Liver (tissue), 9 donors: Measurements from ENCODE around the gene CHRDL2. TPM values are rescaled to one million over a fixed set of nuclear protein-coding genes. Genes with fewer than 3 reads are reported as not detected.

ENCODE experiments used
- DNase-seq: peaks from one replicate; pipeline ENCODE4 v3.0.0-alpha.2; 2017; ENCODE audit warnings: low spot score
- H3K27ac ChIP-seq, 2 donors: one replicate each; pipeline ENCODE4 v1.7.0; 2013; ENCODE audit warnings: inconsistent platforms in 2 of 2, low read length in 2 of 2, control low read depth in 1 of 2, low read depth in 1 of 2, mild to moderate bottlenecking in 1 of 2
- H3K27me3 ChIP-seq, 4 donors: one replicate each; pipeline versions ENCODE4 v1.6.1 to v1.7.0; 2013; ENCODE audit warnings: low read length in 3 of 4, inconsistent platforms in 1 of 4, mild to moderate bottlenecking in 1 of 4, moderate library complexity in 1 of 4; ENCODE audit not compliant: control insufficient read depth in 4 of 4, insufficient read depth in 4 of 4
- H3K36me3 ChIP-seq, 4 donors: one replicate each; pipeline versions ENCODE4 v1.6.1 to v1.7.0; 2013; ENCODE audit warnings: low read length in 3 of 4, mild to moderate bottlenecking in 3 of 4, low read depth in 1 of 4, moderate library complexity in 1 of 4; ENCODE audit not compliant: control insufficient read depth in 4 of 4, insufficient read depth in 3 of 4
- H3K4me1 ChIP-seq, 4 donors: one replicate each; pipeline versions ENCODE4 v1.6.1 to v1.7.0; 2013; ENCODE audit warnings: low read length in 3 of 4, mild to moderate bottlenecking in 3 of 4, moderate library complexity in 1 of 4; ENCODE audit not compliant: control insufficient read depth in 4 of 4, insufficient read depth in 4 of 4
- H3K4me3 ChIP-seq, 3 donors: one replicate each; pipeline versions ENCODE4 v1.6.1 to v1.7.0; 2013; ENCODE audit warnings: low read length in 3 of 3, control low read depth in 1 of 3, low read depth in 1 of 3, mild to moderate bottlenecking in 1 of 3
- H3K9ac ChIP-seq, 2 donors: one replicate each; pipeline ENCODE4 v1.7.0; 2013; ENCODE audit warnings: low read length in 2 of 2, mild to moderate bottlenecking in 2 of 2, moderate library complexity in 2 of 2, control low read depth in 1 of 2, low read depth in 1 of 2
- H3K9me3 ChIP-seq, 4 donors: one replicate each; pipeline versions ENCODE4 v1.6.1 to v1.7.0; 2013; ENCODE audit warnings: low read length in 3 of 4; ENCODE audit not compliant: control insufficient read depth in 4 of 4
- ATF3 ChIP-seq: IDR thresholded peaks from 2 replicates; pipeline ENCODE4 v1.6.1; 2016; ENCODE audit warnings: antibody characterized with exemption
- CTCF ChIP-seq: fragments of 150-350 bp; IDR thresholded peaks from 2 replicates; pipeline ENCODE4 v1.5.1; 2017; ENCODE audit warnings: improper control_type of control experiment, low read depth, low read length; ENCODE audit not compliant: missing input control
- EGR1 ChIP-seq, 2 donors: IDR thresholded peaks; 2 replicates each; pipeline ENCODE4 v1.6.1; 2016 to 2018; ENCODE audit warnings: antibody characterized with exemption in 2 of 2, low read depth in 2 of 2
- FOXA1 ChIP-seq: IDR thresholded peaks from 2 replicates; pipeline ENCODE4 v1.6.1; 2016; ENCODE audit warnings: antibody characterized with exemption
- FOXA2 ChIP-seq: IDR thresholded peaks from 2 replicates; pipeline ENCODE4 v1.6.1; 2016; ENCODE audit warnings: antibody characterized with exemption
- GABPA ChIP-seq, 2 donors: IDR thresholded peaks in 1 of 2; conservative IDR thresholded peaks in 1 of 2; 2 replicates each; pipeline ENCODE4 v1.6.1; 2016; ENCODE audit warnings: antibody characterized with exemption in 2 of 2, mild to moderate bottlenecking in 1 of 2, moderate library complexity in 1 of 2
- HNF4A ChIP-seq, 2 donors: conservative IDR thresholded peaks; 2 replicates each; pipeline ENCODE4 v1.6.1; 2016; ENCODE audit warnings: antibody characterized with exemption in 2 of 2, mild to moderate bottlenecking in 2 of 2
- HNF4G ChIP-seq: IDR thresholded peaks from 2 replicates; pipeline ENCODE4 v1.6.1; 2016; ENCODE audit warnings: antibody characterized with exemption
- JUND ChIP-seq, 2 donors: IDR thresholded peaks; 2 replicates each; pipeline ENCODE4 v1.6.1; 2016; ENCODE audit warnings: antibody characterized with exemption in 2 of 2
- MAX ChIP-seq: IDR thresholded peaks from 2 replicates; pipeline ENCODE4 v1.6.1; 2016; ENCODE audit warnings: antibody characterized with exemption
- NR2F2 ChIP-seq: IDR thresholded peaks from 2 replicates; pipeline ENCODE4 v1.6.1; 2016; ENCODE audit warnings: antibody characterized with exemption
- RAD21 ChIP-seq, 2 donors: IDR thresholded peaks; 2 replicates each; pipeline ENCODE4 v1.6.1; 2016; ENCODE audit warnings: antibody characterized with exemption in 2 of 2, mild to moderate bottlenecking in 2 of 2
- REST ChIP-seq: IDR thresholded peaks from 2 replicates; pipeline ENCODE4 v1.6.1; 2016; ENCODE audit warnings: antibody characterized with exemption, mild to moderate bottlenecking
- RXRA ChIP-seq, 2 donors: IDR thresholded peaks; 2 replicates each; pipeline ENCODE4 v1.6.1; 2017 to 2018; ENCODE audit warnings: antibody characterized with exemption in 2 of 2, mild to moderate bottlenecking in 1 of 2
- SP1 ChIP-seq: IDR thresholded peaks from 2 replicates; pipeline ENCODE4 v1.6.1; 2018; ENCODE audit warnings: antibody characterized with exemption, mild to moderate bottlenecking
- TAF1 ChIP-seq: conservative IDR thresholded peaks from 2 replicates; pipeline ENCODE4 v1.6.1; 2016; ENCODE audit warnings: antibody characterized with exemption, mild to moderate bottlenecking
- YY1 ChIP-seq: IDR thresholded peaks from 2 replicates; pipeline ENCODE4 v1.6.1; 2016; ENCODE audit warnings: antibody characterized with exemption, mild to moderate bottlenecking
- ZBTB33 ChIP-seq: IDR thresholded peaks from 2 replicates; pipeline ENCODE4 v1.6.1; 2016; ENCODE audit warnings: antibody characterized with exemption
- WGBS: extraction: QIAGEN DNeasy Blood & Tissue Kit; methylation state at CpG from one replicate; pipeline ENCODE4 v1.1.7; 2013; 5-methylcytosine and 5-hydroxymethylcytosine counted together
- polyA plus RNA-seq, 2 donors: library from polyadenylated mRNA; stranded (reverse) in 1 of 2; unstranded in 1 of 2; fragments of 200-250 nt in 1 of 2; fragments of >200 nt in 1 of 2; fragmentation: Nextera tagmentation in 1 of 2; extraction: Ambion mirVana in 1 of 2; gene quantifications; one replicate each; pipeline versions ENCODE4 v1.2.1 to v1.2.3, GENCODE V29; 2013 to 2015
- total RNA-seq, 2 donors: library from RNA; depleted of rRNA; stranded (reverse); fragments of >200 nt; gene quantifications; one replicate each; pipeline ENCODE4 v1.2.3, GENCODE V29; 2014
- donor health status: healthy.
- donor health status: healthy.
- donor health status: healthy.
- donor health status: healthy.
- donor health status: healthy.

The CHRDL2 gene
- total and polyA plus RNA-seq, 4 donors = 1.8 to 19.0 (median 15.8) TPM; not detected in 1

- no peak overlapping the region for H3K9ac ChIP-seq
- no peaks in the 10 kb centered on the region for H3K9me3 ChIP-seq
- H3K4me3 ChIP-seq = no peak overlapping the region
- WGBS = 96% methylated on average over 4 of the region's 4 CpGs
- TF ChIP-seq REST (no peak), NR2F2 (no peak), SP1 (no peak), RXRA (IDR thresholded peaks at IDR 0.05) (no peak), EGR1 (IDR thresholded peaks at IDR 0.05; ENCODE audit: low read depth in 2 of 2) (no peak), ZBTB33 (no peak), HNF4G (no peak), TAF1 (no peak), HNF4A (conservative IDR thresholded peaks at IDR 0.05) (no peak), ATF3 (no peak), FOXA2 (no peak), RAD21 (IDR thresholded peaks at IDR 0.05) (no peak), CTCF (no peak), MAX (no peak), JUND (IDR thresholded peaks at IDR 0.05) (no peak), FOXA1 (no peak), GABPA (IDR thresholded peaks at IDR 0.05 in 1 of 2, conservative IDR thresholded peaks at IDR 0.05 in 1 of 2) (no peak), YY1 (no peak)
- peaks cover 0 to 13% (median 4%) of the 10 kb centered on the region in 4 donors for H3K4me1 ChIP-seq
- peaks cover 0 to 2% (median under 1%) of the 10 kb centered on the region in 4 donors for H3K36me3 ChIP-seq
- H3K27ac ChIP-seq = no peak overlapping the region
- DNase-seq = no peak
- no peaks in the 10 kb centered on the region for H3K27me3 ChIP-seq
These were observed 82.3 kb downstream of the CHRDL2 start for GRCh38 chr11:74648894-74649293.
